DMS53 treated with DMSO at 0.1 percent for 48 hours (cell line): ENCODE results near the gene WFDC11.
"Not testable (repeated sequence)": the region's sequence is repeated elsewhere in the genome, so short reads cannot be mapped to it uniquely, and the experiment has no call there.

Source experiments
- DNase-seq: peaks from one replicate; lab custom pipeline; 2025; ENCODE audit not compliant: unreplicated experiment; lab: John Stamatoyannopoulos, UW

WFDC11 gene

GRCh38 chr20:45670139-45670538 lies at the start of gene WFDC11:
WFDC11 (minus strand) TSS chr20:45670239; CDS start chr20:45650600, 19,639 bp downstream.
- no peak for DNase-seq

GRCh38 chr20:45716141-45716688 lies 46.2 kb upstream of the WFDC11 start:
- not testable (repeated sequence) for DNase-seq

- no peak for DNase-seq
Observed at GRCh38 chr20:45704969-45705637, 35.1 kb upstream of the WFDC11 start, which contains the start of gene WFDC10B. WFDC10B (minus strand) TSS chr20:45705019; CDS start chr20:45685992, 19,027 bp downstream.

DNA sequence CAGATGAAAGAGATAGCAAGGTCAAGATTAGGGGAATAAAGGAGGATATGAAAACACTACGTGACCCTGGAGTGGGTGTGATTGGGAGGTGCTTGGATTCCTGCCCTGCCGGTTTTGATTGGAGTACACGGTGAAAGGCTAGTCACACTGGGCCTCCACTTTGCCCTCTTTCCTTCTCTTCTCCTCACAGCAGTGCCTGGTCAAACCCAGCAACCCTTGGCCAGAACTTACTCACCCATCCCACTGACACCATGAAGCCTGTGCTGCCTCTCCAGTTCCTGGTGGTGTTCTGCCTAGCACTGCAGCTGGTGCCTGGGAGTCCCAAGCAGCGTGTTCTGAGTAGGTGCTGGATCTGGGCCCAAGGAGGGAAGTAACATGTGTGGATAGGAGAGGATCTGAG lies 31.8 kb upstream of the WFDC11 start, which contains the start of gene WFDC13:
Gene WFDC13, plus strand, starts transcription at position 166 of the 400 bp plus-strand sequence. Its CDS starts 86 bp downstream, at position 252.
- DNase-seq = no peak

DNA sequence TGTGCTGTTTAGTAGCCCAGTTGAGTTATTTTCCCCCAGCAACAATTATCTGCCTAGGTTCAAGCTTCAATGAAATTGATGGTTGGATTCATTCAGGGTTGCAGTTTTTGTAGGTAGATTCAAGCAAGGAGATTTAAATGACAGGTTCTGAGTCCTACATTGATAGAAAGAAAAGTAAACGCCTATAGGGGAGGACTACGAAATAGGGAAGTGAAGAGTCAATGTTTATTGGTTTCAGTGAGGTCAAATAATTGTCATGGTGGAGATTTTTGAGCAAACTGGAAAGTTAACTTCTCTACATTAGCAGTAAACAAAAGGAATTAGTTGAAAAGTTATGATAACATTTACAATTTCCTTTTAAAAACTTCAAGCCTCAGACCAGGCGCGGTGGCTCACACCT lies 31.1 kb upstream of the WFDC11 start:
- no peak for DNase-seq

GRCh38 chr20:45695496-45695895 lies 25.5 kb upstream of the WFDC11 start:
- DNase-seq = no peak

- not testable (repeated sequence) for DNase-seq
Observed at GRCh38 chr20:45693346-45693745, 23.3 kb upstream of the WFDC11 start.

DNA sequence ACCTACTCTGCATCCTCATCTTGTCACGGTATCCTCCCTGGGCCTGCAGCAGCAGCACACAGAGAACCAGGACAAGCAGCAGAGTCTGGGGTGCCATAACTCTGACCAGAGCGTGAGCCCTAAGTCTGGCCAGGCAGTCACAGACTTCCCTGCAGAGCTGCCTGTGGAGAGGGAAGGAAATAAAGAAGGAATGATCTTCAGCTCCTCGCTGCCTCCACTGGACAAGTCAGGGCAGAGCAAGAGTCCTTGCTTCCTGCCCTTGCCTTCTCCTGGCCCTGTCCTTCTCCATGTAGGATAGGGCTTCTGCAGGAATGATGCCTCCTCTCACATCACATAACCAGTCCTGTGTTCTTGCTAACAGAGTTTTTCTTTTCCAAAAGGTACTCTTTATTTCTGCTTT lies 15.9 kb upstream of the WFDC11 start:
- DNase-seq = no peak

GRCh38 chr20:45679650-45680049 lies 9.6 kb upstream of the WFDC11 start:
- DNase-seq = no peak

- no peak for DNase-seq
Observed at GRCh38 chr20:45672765-45673164, 2.7 kb upstream of the WFDC11 start.

DNA sequence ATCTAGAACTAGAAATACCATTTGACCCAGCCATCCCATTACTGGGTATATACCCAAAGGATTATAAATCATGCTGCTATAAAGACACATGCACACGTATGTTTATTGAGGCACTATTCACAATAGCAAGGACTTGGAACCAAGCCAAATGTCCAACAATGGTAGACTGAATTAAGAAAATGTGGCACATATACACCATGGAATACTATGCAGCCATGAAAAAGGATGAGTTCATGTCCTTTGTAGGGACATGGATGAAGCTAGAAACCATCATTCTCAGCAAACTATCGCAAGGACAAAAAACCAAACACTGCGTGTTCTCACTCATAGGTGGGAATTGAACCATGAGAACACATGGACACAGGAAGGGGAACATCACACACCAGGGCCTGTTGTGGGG lies 13.0 kb downstream of the WFDC11 start:
- not testable (repeated sequence) for DNase-seq

DNA sequence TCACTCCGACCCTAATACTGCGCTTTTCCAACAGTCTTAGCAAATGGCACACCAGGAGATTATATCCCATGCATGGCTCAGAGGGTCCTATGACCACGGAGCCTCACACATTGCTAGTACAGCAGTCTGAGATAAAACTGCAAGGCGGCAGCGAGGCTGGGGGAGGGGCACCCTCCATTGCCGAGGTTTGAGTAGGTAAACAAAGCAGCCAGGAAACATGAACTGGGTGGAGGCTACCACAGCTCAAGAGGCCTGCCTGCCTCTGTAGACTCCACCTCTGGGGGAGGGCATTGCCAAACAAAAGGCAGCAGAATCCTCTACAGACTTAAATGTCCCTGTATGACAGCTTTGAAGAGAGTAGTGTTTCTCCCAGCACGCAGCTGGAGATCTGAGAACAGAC lies 18.3 kb downstream of the WFDC11 start:
- peak; percentile 66 for DNase-seq

- no peak for DNase-seq
Observed at GRCh38 chr20:45649312-45649863, 20.7 kb downstream of the WFDC11 start.

DNA sequence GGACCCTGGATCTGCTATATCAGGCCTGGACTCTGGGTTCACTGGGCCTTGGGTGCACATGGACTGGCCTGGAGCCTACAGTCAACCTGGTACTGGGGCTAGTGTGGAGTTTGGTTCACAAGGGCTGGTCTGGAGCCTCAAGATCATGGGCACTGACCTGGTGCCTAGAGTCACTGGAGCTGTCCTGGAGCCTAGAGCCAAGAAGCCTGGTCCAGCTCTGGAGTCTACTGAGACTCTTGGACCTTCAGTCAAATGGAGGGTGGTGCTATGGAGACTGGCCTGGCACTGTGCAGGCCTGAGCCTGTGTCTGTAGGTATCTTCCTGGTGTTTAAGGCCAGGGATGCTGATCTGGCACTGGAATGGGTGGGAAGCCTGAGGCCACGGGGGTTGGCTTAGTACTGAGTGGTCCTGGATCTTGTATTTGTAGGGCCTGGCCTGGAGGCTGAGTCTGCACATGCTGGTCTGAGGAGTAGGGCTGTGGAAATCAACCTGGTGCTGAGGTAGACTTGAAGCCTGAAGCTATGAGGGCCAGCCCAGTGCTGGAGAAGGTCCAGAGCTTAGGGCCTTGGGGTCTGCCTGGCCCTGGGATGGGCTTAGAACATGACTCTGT lies 22.5 kb downstream of the WFDC11 start:
- no peak for DNase-seq

DNA sequence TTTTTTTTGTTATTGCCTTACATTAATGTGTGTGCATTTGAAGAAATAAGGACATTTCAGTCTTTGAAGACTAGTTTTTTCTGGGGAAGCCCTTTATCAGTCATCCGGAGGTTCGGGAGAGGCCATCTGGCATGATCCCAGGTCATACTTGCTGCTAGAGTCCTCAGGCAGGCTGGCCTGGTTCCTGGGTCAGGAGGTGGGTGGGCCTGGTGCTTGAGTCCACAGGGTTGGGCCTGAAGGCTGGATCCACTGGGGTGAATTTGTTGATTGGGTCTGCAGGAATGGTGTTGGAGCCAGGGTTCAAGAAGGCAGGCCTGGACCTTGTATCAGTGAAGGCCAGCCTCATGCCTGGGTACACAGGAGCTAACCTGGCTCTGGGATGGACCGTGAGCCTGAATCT lies 23.2 kb downstream of the WFDC11 start:
- DNase-seq = no peak

GRCh38 chr20:45645869-45646268 lies 24.2 kb downstream of the WFDC11 start:
- not testable (repeated sequence) for DNase-seq

DNA sequence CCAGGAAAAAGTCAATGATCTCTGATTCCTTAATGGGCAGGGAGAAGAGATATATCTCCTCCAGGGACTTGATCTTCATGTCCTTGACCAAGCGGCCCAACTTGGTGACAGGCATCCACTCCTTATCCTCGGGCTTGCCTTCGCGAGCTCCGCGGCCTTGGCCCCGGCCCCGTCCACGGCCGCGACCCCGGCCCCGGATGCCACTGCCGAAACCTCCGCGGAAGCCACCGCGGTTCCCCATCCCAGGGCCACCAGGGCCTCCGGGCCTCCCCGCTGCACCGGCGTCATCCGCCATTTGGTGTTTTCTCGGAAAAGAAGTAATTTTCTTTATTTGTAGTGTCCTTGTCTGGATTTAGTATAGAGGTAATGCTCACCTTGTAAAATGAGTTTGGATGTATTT lies 29.0 kb downstream of the WFDC11 start:
- not testable (repeated sequence) for DNase-seq

- no peak for DNase-seq
Observed at GRCh38 chr20:45639687-45640086, 30.4 kb downstream of the WFDC11 start.

DNA sequence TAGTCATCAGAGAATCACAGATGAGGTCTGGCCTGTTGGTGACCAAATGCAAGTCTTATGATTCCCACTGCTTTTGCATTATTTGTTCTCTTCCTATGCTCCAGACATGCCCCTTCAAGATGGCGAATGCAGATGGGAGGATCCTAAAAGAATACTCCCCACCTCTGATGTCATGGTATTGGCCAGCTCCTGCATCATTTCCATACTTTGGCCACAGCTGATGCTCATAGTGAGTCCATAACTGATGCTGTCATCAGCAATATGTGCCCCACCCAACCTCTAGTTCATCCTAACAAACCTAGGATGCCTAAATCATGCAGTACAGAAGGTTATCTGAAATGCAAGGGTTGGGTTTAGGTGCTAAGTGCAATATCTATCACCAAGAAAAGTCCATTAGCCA lies 33.5 kb downstream of the WFDC11 start:
- no peak for DNase-seq

GRCh38 chr20:45631184-45631583 lies 38.9 kb downstream of the WFDC11 start, which contains the start of gene WFDC9:
WFDC9 (minus strand) TSS chr20:45631284; CDS start chr20:45610181, 21,103 bp downstream.
- no peak for DNase-seq

- no peak for DNase-seq
Observed at GRCh38 chr20:45630371-45630770, 39.7 kb downstream of the WFDC11 start.
